K562 (cell line): Measurements from ENCODE around the gene EXT2. TPM values are rescaled to one million over a fixed set of nuclear protein-coding genes. Genes with fewer than 3 reads are reported as not detected.

ENCODE experiments used
- CEBPG ChIP-seq, 3 experiments: fragments of 200-800 bp in 1 of 3; sonication (Bioruptor generic) in 1 of 3; sonication (generic) in 1 of 3; formaldehyde crosslinking in 1 of 3; IDR thresholded peaks in 2 of 3; conservative IDR thresholded peaks in 1 of 3; 2 replicates each; pipeline versions ENCODE4 v1.6.1 to v1.8.0; 2016 to 2022; ENCODE audit warnings: missing compliant biosample characterization in 2 of 3, missing genetic modification characterization in 2 of 3, mild to moderate bottlenecking in 1 of 3, missing genetic modification reagents in 1 of 3
- FOSL1 ChIP-seq: fragments of 200-800 bp; sonication (Bioruptor generic); conservative IDR thresholded peaks from 2 replicates; pipeline ENCODE4 v1.6.1; 2016; ENCODE audit warnings: missing genetic modification characterization, missing compliant biosample characterization
- FOXA3 ChIP-seq, 2 experiments: fragments of 450-650 bp in 1 of 2; sonication (generic) in 1 of 2; formaldehyde crosslinking; IDR thresholded peaks in 1 of 2; conservative IDR thresholded peaks in 1 of 2; 2 replicates each; pipeline versions ENCODE4 v1.4.0 to v1.8.0; 2020 to 2022; ENCODE audit warnings: mild to moderate bottlenecking in 2 of 2, missing genetic modification reagents in 1 of 2
- FOXJ3 ChIP-seq: sonication (generic); formaldehyde crosslinking; IDR thresholded peaks from 2 replicates; pipeline ENCODE4 v1.4.0; 2020; ENCODE audit warnings: mild to moderate bottlenecking, missing genetic modification reagents
- JUNB ChIP-seq: fragments of 450-650 bp; formaldehyde crosslinking; conservative IDR thresholded peaks from 2 replicates; pipeline ENCODE4 v1.4.0; 2020; ENCODE audit warnings: mild to moderate bottlenecking
- MED1 ChIP-seq: sonication (generic); formaldehyde crosslinking; IDR thresholded peaks from 2 replicates; pipeline ENCODE4 v1.8.1; 2023; ENCODE audit warnings: missing genetic modification reagents, borderline replicate concordance
- MXD1 ChIP-seq: fragments of 250-450 bp; sonication (Bioruptor Pico); IDR thresholded peaks from 2 replicates; pipeline ENCODE4 v1.8.0; 2021; ENCODE audit warnings: borderline replicate concordance, mild to moderate bottlenecking, moderate library complexity; ENCODE audit not compliant: poor library complexity, severe bottlenecking
- PRDM10 ChIP-seq: fragments of 450-650 bp; IDR thresholded peaks from 2 replicates; pipeline ENCODE4 v1.6.1; 2018; ENCODE audit not compliant: partially characterized antibody
- REST ChIP-seq, 2 experiments: fragments of 450-650 bp; formaldehyde crosslinking in 1 of 2; IDR thresholded peaks; 2 replicates each; pipeline versions ENCODE4 v1.4.0 to v1.6.1; 2014 to 2020; ENCODE audit warnings: mild to moderate bottlenecking in 2 of 2, borderline replicate concordance in 1 of 2, low read depth in 1 of 2
- SMAD3 ChIP-seq: fragments of 450-650 bp; formaldehyde crosslinking; conservative IDR thresholded peaks from 2 replicates; pipeline ENCODE4 v1.4.0; 2020; ENCODE audit warnings: mild to moderate bottlenecking
- SNRNP70 ChIP-seq: fragments of 200-400 bp; formaldehyde crosslinking; optimal IDR thresholded peaks from 2 replicates; pipeline ENCODE3; 2017; ENCODE audit warnings: low read depth, low read length
- STAT5A ChIP-seq: IDR thresholded peaks from 2 replicates; pipeline ENCODE4 v1.6.1; 2012; ENCODE audit warnings: low read length, inconsistent platforms, borderline replicate concordance
- TCF7 ChIP-seq: sonication (generic); IDR thresholded peaks from 2 replicates; pipeline ENCODE4 v1.6.1; 2016; ENCODE audit warnings: antibody characterized with exemption, borderline replicate concordance
- ZNF134 ChIP-seq: fragments of 250-450 bp; sonication (Bioruptor Pico); conservative IDR thresholded peaks from 2 replicates; pipeline ENCODE4 v1.4.0; 2020
- ZNF146 ChIP-seq: IDR thresholded peaks from one replicate; pipeline ENCODE4 v1.6.1; 2018; ENCODE audit warnings: missing compliant biosample characterization; ENCODE audit not compliant: unreplicated experiment
- ZNF253 ChIP-seq: fragments of 250-450 bp; sonication (Bioruptor Pico); conservative IDR thresholded peaks from 2 replicates; pipeline ENCODE4 v1.6.1; 2021; ENCODE audit warnings: mild to moderate bottlenecking
- polyA plus RNA-seq, 8 experiments: library from polyadenylated mRNA; depleted of rRNA in 4 of 8; stranded (reverse) in 5 of 8; unstranded in 3 of 8; fragments of >200 nt; fragmentation: Nextera tagmentation in 2 of 8; fragmentation: Illumina TruSeq in 1 of 8; extraction: Ambion mirVana in 2 of 8; extraction: Trizol in 1 of 8; gene quantifications; 2 replicates each; pipeline versions ENCODE4 v1.2.1 to v1.2.3, GENCODE V29; 2011 to 2014; ENCODE audit warnings: inconsistent platforms in 1 of 8, missing spikeins in 1 of 8
- total RNA-seq, 7 experiments: library from RNA; depleted of rRNA in 6 of 7; stranded (reverse); fragments of >200 nt in 6 of 7; fragmentation: Illumina TruSeq in 2 of 7; extraction: Trizol in 2 of 7; gene quantifications; 2 replicates each; pipeline versions ENCODE4 v1.2.1 to v1.2.3, GENCODE V29; 2011 to 2021; ENCODE audit warnings: low replicate concordance in 1 of 7

EXT2 gene
- total and polyA plus RNA-seq, 9 of the 15 experiments (the other 6 are each of a cell fraction or from before 2014, with no cell fraction given), result 7.5 to 52.1 (median 38.1) TPM

GRCh38 chr11:44258190-44258489, 162.7 kb downstream of the EXT2 start (continued):
- peak; percentile 64 for TF ChIP-seq REST (IDR thresholded peaks at IDR 0.05; ENCODE audit: borderline replicate concordance)
- TF ChIP-seq REST (CRISPR knock-in tag; IDR thresholded peaks at IDR 0.05; ENCODE audit: low read depth), result 0 out of 2 replicates have a peak, but pooled peaks have one; percentile 22
- no peak for TF ChIP-seq PRDM10
- 0 out of 4 replicates have a peak, but pooled peaks of 1 of the 2 experiments have one; percentile 48 for TF ChIP-seq FOXA3 (CRISPR knock-in tag; conservative IDR thresholded peaks at IDR 0.05 in 1 of 2, IDR thresholded peaks at IDR 0.05 in 1 of 2)
- TF ChIP-seq ZNF253, result no peak
- no peak for TF ChIP-seq ZNF134 (CRISPR knock-in tag)
- TF ChIP-seq MXD1, result no peak
- TF ChIP-seq CEBPG (CRISPR knock-in tag; IDR thresholded peaks at IDR 0.05), result peak; percentile 76
- peak in 1 of 2 experiments; percentile 37; a peak in 1 of 4 replicates for TF ChIP-seq CEBPG (tag; conservative IDR thresholded peaks at IDR 0.05 in 1 of 2, IDR thresholded peaks at IDR 0.05 in 1 of 2)
- TF ChIP-seq JUNB (CRISPR knock-in tag), result no peak
- no peak for TF ChIP-seq FOSL1 (tag)
- no peak for TF ChIP-seq ZNF146
- no peak for TF ChIP-seq SMAD3 (CRISPR knock-in tag)
- no peak for TF ChIP-seq SNRNP70
- no peak for TF ChIP-seq FOXJ3
- no peak for TF ChIP-seq MED1 (CRISPR knock-in tag)
- TF ChIP-seq TCF7, result no peak
- TF ChIP-seq STAT5A, result no peak
